MV-4-11 (cell line): ENCODE results near the gene PEX26.
A peak's percentile ranks its signal among the peaks of the same experiment; 100 is the strongest.
"Not testable (repeated sequence)": the region's sequence is repeated elsewhere in the genome, so short reads cannot be mapped to it uniquely, and the experiment has no call there.

Experiments
- DNase-seq: peaks from one replicate; lab custom pipeline; 2025; lab: John Stamatoyannopoulos, UW

The PEX26 gene

GRCh38 chr22:18096823-18097222 lies 19.0 kb downstream of the PEX26 start:
- DNase-seq: peak; percentile 82

GRCh38 chr22:18100781-18101180 lies 23.0 kb downstream of the PEX26 start:
- DNase-seq: no peak

GRCh38 chr22:18101536-18101935 lies 23.7 kb downstream of the PEX26 start:
- peak; percentile 46 for DNase-seq

GRCh38 chr22:18103527-18104269 lies 25.9 kb downstream of the PEX26 start:
- DNase-seq: no peak

- DNase-seq: no peak
These were observed 26.8 kb downstream of the PEX26 start for GRCh38 chr22:18104566-18104965.

GRCh38 chr22:18105981-18106380 lies 28.2 kb downstream of the PEX26 start:
- not testable (repeated sequence) for DNase-seq

- not testable (repeated sequence) for DNase-seq
These were observed 29.0 kb downstream of the PEX26 start for GRCh38 chr22:18106550-18107341.

- DNase-seq: no peak
These were observed 30.4 kb downstream of the PEX26 start for GRCh38 chr22:18108187-18108586.

- no peak for DNase-seq
These were observed 31.8 kb downstream of the PEX26 start for GRCh38 chr22:18109410-18110193.

- peak; percentile 19 for DNase-seq
These were observed 32.6 kb downstream of the PEX26 start, which contains the start of gene TUBA8 for GRCh38 chr22:18110194-18110953. Gene TUBA8 (plus strand): TSS chr22:18110809. CDS start chr22:18110866, 57 bp downstream.

GRCh38 chr22:18110954-18111758 lies 33.4 kb downstream of the PEX26 start:
- no peak for DNase-seq

- DNase-seq: no peak
These were observed 34.1 kb downstream of the PEX26 start for GRCh38 chr22:18111759-18112330.

- DNase-seq: no peak
These were observed 34.6 kb downstream of the PEX26 start for GRCh38 chr22:18112440-18112839.

- peak; percentile 92 for DNase-seq
These were observed 36.0 kb downstream of the PEX26 start for GRCh38 chr22:18113680-18114394.

GRCh38 chr22:18114495-18114894 lies 36.7 kb downstream of the PEX26 start:
- no peak for DNase-seq

GRCh38 chr22:18114976-18115652 lies 37.3 kb downstream of the PEX26 start:
- no peak for DNase-seq

GRCh38 chr22:18115906-18116371 lies 38.1 kb downstream of the PEX26 start:
- peak; percentile 25 for DNase-seq

GRCh38 chr22:18116634-18117033 lies 38.8 kb downstream of the PEX26 start:
- DNase-seq: no peak

- DNase-seq: no peak
These were observed 40.6 kb downstream of the PEX26 start for GRCh38 chr22:18118345-18118915.
